GM18870 (cell line): ENCODE results near the gene KCNK10.

Experiments
- ATAC-seq: cut with Tn5 transposase; IDR thresholded peaks from one replicate; pipeline ENCODE4 v1.9.1; 2021; ENCODE audit warnings: moderate library complexity; ENCODE audit not compliant: unreplicated experiment

Gene KCNK10

GRCh38 chr14:88189417-88190191 lies 133.5 kb downstream of the KCNK10 start:
- ATAC-seq, result peak; percentile 84

GRCh38 chr14:88188745-88189416 lies 134.2 kb downstream of the KCNK10 start:
- ATAC-seq, result peak; percentile 40

- ATAC-seq, result no peak
Measured at GRCh38 chr14:88185843-88186242, 137.2 kb downstream of the KCNK10 start.

- ATAC-seq, result no peak
Measured at GRCh38 chr14:88184956-88185355, 138.1 kb downstream of the KCNK10 start.

- ATAC-seq, result no peak
Measured at GRCh38 chr14:88181072-88181471, 142.0 kb downstream of the KCNK10 start.

- no peak for ATAC-seq
Measured at GRCh38 chr14:88179716-88180115, 143.4 kb downstream of the KCNK10 start.

- ATAC-seq, result no peak
Measured at GRCh38 chr14:88170333-88170732, 152.7 kb downstream of the KCNK10 start.

GRCh38 chr14:88168498-88169165 lies 154.4 kb downstream of the KCNK10 start:
- peak; percentile 81 for ATAC-seq

- ATAC-seq, result no peak
Measured at GRCh38 chr14:88168025-88168424, 155.0 kb downstream of the KCNK10 start.

GRCh38 chr14:88166616-88167015 lies 156.5 kb downstream of the KCNK10 start:
- no peak for ATAC-seq

- ATAC-seq, result no peak
Measured at GRCh38 chr14:88164906-88165534, 158.0 kb downstream of the KCNK10 start.

- ATAC-seq, result no peak
Measured at GRCh38 chr14:88163731-88164255, 159.3 kb downstream of the KCNK10 start.

GRCh38 chr14:88156127-88156526 lies 166.9 kb downstream of the KCNK10 start:
- ATAC-seq, result no peak

GRCh38 chr14:88154926-88155325 lies 168.1 kb downstream of the KCNK10 start:
- ATAC-seq, result no peak

- ATAC-seq, result no peak
Measured at GRCh38 chr14:88154321-88154720, 168.7 kb downstream of the KCNK10 start.

- ATAC-seq, result no peak
Measured at GRCh38 chr14:88146881-88147649, 176.0 kb downstream of the KCNK10 start.

GRCh38 chr14:88143810-88144209 lies 179.3 kb downstream of the KCNK10 start:
- ATAC-seq, result no peak

- no peak for ATAC-seq
Measured at GRCh38 chr14:88142997-88143396, 180.1 kb downstream of the KCNK10 start.

GRCh38 chr14:88140874-88141273 lies 182.2 kb downstream of the KCNK10 start:
- ATAC-seq, result no peak

GRCh38 chr14:88137327-88137726 lies 185.7 kb downstream of the KCNK10 start:
- ATAC-seq, result no peak
